GM13977 (cell line): ENCODE data around the gene IFI16.
A peak's percentile ranks its signal among the peaks of the same experiment; 100 is the strongest.

ENCODE experiments used
- DNase-seq: peaks from one replicate; pipeline ENCODE4 v3.0.0; 2012; ENCODE audit warnings: low spot score
- CTCF ChIP-seq: IDR thresholded peaks from 2 replicates; pipeline ENCODE4 v1.5.1; 2012; ENCODE audit warnings: mild to moderate bottlenecking, control low read depth; ENCODE audit not compliant: insufficient read depth; ENCODE audit errors: extremely low read depth, missing control alignments
- in situ Hi-C: fragments of 300-500 bp; cut with MboI; formaldehyde crosslinking; loops from one replicate; pipeline ENCODE4 v1.12.0; 2022; ENCODE audit warnings: low sequenced_read_pairs, low pct_unique_long_range_greater_than_20kb, mixed read lengths, inconsistent platforms; ENCODE audit not compliant: unreplicated experiment

The IFI16 gene

GRCh38 chr1:159011751-159012150 lies 2.0 kb downstream of the IFI16 start:
- no peak for TF ChIP-seq CTCF
- in situ Hi-C loops: loop anchor here (10.0 to 25.0 kb wide), 2 partner anchors 53 to 824 kb away; partner anchors contain the start of gene CD1D
- no peak for DNase-seq

- no peak for TF ChIP-seq CTCF
Measured at GRCh38 chr1:159012495-159012894, 2.8 kb downstream of the IFI16 start.

GRCh38 chr1:159014003-159014571 lies 4.4 kb downstream of the IFI16 start:
- DNase-seq: no peak
- TF ChIP-seq CTCF: no peak
- in situ Hi-C loops: loop anchor here (10.0 to 25.0 kb wide), 2 partner anchors 51 to 827 kb away; partner anchors contain the start of gene CD1D

More at GRCh38 chr1:159012495-159012894, 2.8 kb downstream of the IFI16 start:
- in situ Hi-C loops: loop anchor here (10.0 to 25.0 kb wide), 2 partner anchors 52 to 825 kb away; partner anchors contain the start of gene CD1D
- no peak for DNase-seq

GRCh38 chr1:159014851-159015250 lies 5.1 kb downstream of the IFI16 start:
- in situ Hi-C loops: loop anchor here (10.0 to 25.0 kb wide), 2 partner anchors 50 to 828 kb away; partner anchors contain the start of gene CD1D

GRCh38 chr1:159015440-159015909 lies 5.8 kb downstream of the IFI16 start:
- DNase-seq: peak; percentile 38
- no peak for TF ChIP-seq CTCF
- in situ Hi-C loops: loop anchor here (10.0 to 25.0 kb wide), 2 partner anchors 49 to 828 kb away; partner anchors contain the start of gene CD1D

More at GRCh38 chr1:159014851-159015250, 5.1 kb downstream of the IFI16 start:
- TF ChIP-seq CTCF: no peak
- DNase-seq: no peak

GRCh38 chr1:159023723-159024122 lies 14.0 kb downstream of the IFI16 start:
- no peak for TF ChIP-seq CTCF
- in situ Hi-C loops: loop anchor here (25.0 kb wide), 1 partner anchor 836 kb away; the partner anchor contains the start of gene CD1D
- no peak for DNase-seq
